GM23248 (cell line): ENCODE measurements around the gene STAM. TPM values are rescaled to one million over a fixed set of nuclear protein-coding genes. Genes with fewer than 3 reads are reported as not detected.

Experiments used
- DNase-seq: peaks from one replicate; pipeline ENCODE4 v3.0.0-alpha.2; 2015
- H2AFZ ChIP-seq: fragments of 200-600 bp; sonication (generic); 2 replicates; pipeline ENCODE4 v1.6.1; 2016; ENCODE audit warnings: antibody characterized with exemption
- H3F3A ChIP-seq: fragments of 200-600 bp; sonication (generic); 2 replicates; pipeline ENCODE4 v1.6.1; 2016; ENCODE audit warnings: mild to moderate bottlenecking, antibody characterized with exemption, mixed run types; ENCODE audit not compliant: insufficient read depth
- H3K27ac ChIP-seq: fragments of 200-600 bp; sonication (generic); 2 replicates; pipeline ENCODE4 v1.5.1; 2016; ENCODE audit warnings: mild to moderate bottlenecking
- H3K27me3 ChIP-seq: fragments of 200-600 bp; sonication (generic); replicated peaks from 2 replicates; pipeline ENCODE4 v1.6.1; 2016; ENCODE audit warnings: mild to moderate bottlenecking; ENCODE audit not compliant: insufficient read depth
- H3K36me3 ChIP-seq: fragments of 200-600 bp; sonication (generic); 2 replicates; pipeline ENCODE4 v1.6.1; 2016; ENCODE audit warnings: low read depth, mild to moderate bottlenecking
- H3K4me1 ChIP-seq: fragments of 200-600 bp; sonication (generic); 2 replicates; pipeline ENCODE4 v1.6.1; 2016; ENCODE audit warnings: mild to moderate bottlenecking; ENCODE audit not compliant: insufficient read depth
- H3K4me2 ChIP-seq: fragments of 200-600 bp; sonication (generic); one replicate; pipeline ENCODE4 v1.6.1; 2016; ENCODE audit warnings: mild to moderate bottlenecking; ENCODE audit not compliant: unreplicated experiment
- H3K4me3 ChIP-seq: fragments of 200-600 bp; sonication (generic); 2 replicates; pipeline ENCODE4 v1.5.1; 2016; ENCODE audit warnings: mild to moderate bottlenecking
- H3K79me2 ChIP-seq: fragments of 200-600 bp; sonication (generic); 2 replicates; pipeline ENCODE4 v1.6.1; 2016; ENCODE audit warnings: mild to moderate bottlenecking; ENCODE audit not compliant: insufficient read depth
- H3K9ac ChIP-seq: fragments of 200-600 bp; sonication (generic); 2 replicates; pipeline ENCODE4 v1.6.1; 2016; ENCODE audit warnings: mild to moderate bottlenecking
- H3K9me2 ChIP-seq: fragments of 200-600 bp; sonication (generic); 2 replicates; pipeline ENCODE4 v1.6.1; 2016; ENCODE audit warnings: mixed run types, mild to moderate bottlenecking, moderate library complexity; ENCODE audit not compliant: insufficient read depth
- H3K9me3 ChIP-seq: fragments of 200-600 bp; sonication (generic); one replicate; pipeline ENCODE4 v1.6.1; 2017; ENCODE audit warnings: low read depth
- H4K20me1 ChIP-seq: fragments of 200-600 bp; sonication (generic); 2 replicates; pipeline ENCODE4 v1.6.0; 2016; ENCODE audit not compliant: insufficient read depth
- EZH2 ChIP-seq: fragments of 200-600 bp; sonication (generic); IDR thresholded peaks from 2 replicates; pipeline ENCODE4 v1.6.1; 2018; ENCODE audit warnings: antibody characterized with exemption, mild to moderate bottlenecking; ENCODE audit not compliant: insufficient read depth, poor library complexity, severe bottlenecking
- EZH2phosphoT487 ChIP-seq: fragments of 200-600 bp; sonication (generic); IDR thresholded peaks from 2 replicates; pipeline ENCODE4 v1.6.1; 2018; ENCODE audit warnings: antibody characterized with exemption, moderate library complexity, mild to moderate bottlenecking, low read depth; ENCODE audit not compliant: insufficient read depth
- WGBS, 2 experiments: methylation state at CpG; one replicate each; pipeline ENCODE4 v1.1.6; 2015 to 2017; ENCODE audit warnings: low lambda C conversion rate in 2 of 2, low coverage in 1 of 2; ENCODE audit errors: missing lambda C conversion rate in 2 of 2; 5-methylcytosine and 5-hydroxymethylcytosine counted together
- in situ Hi-C: fragments of 300-500 bp; cut with MboI; formaldehyde crosslinking; loops from 2 replicates; pipeline ENCODE4 v1.15.0; 2020
- polyA plus RNA-seq: library from polyadenylated mRNA; unstranded; fragments of >200 nt; fragmentation: Nextera tagmentation; extraction: Ambion mirVana; gene quantifications from 2 replicates; pipeline ENCODE4 v1.2.1, GENCODE V29; 2016
- total RNA-seq: library from RNA; depleted of rRNA; stranded (reverse); fragments of >200 nt; shearing (Covaris generic); gene quantifications from 2 replicates; pipeline ENCODE4 v1.2.3, GENCODE V29; 2014

STAM gene
- total and polyA plus RNA-seq, 2 experiments from 2014 or later, result 25.2 to 29.2 TPM

GRCh38 chr10:17651896-17652295 lies 7.9 kb downstream of the STAM start:
- in situ Hi-C loops, result no loop called here
- H3F3A ChIP-seq, result peaks cover 30% of the 10 kb centered on the region
- TF ChIP-seq EZH2phosphoT487 (no peak), EZH2 (no peak)
- H3K4me3 ChIP-seq, result peak overlapping the region; percentile 0; the same call in 1 of the 2 replicates
- no peaks in the 10 kb centered on the region for H3K27me3 ChIP-seq
- H3K79me2 ChIP-seq, result peaks cover 100% of the 10 kb centered on the region
- peaks cover 50% of the 10 kb centered on the region for H3K4me1 ChIP-seq
- H3K4me2 ChIP-seq, result peak overlapping the region; percentile 34
- no peaks in the 10 kb centered on the region for H3K9me2 ChIP-seq
- peak overlapping the region; percentile 15 for H3K27ac ChIP-seq
- no peak overlapping the region for H2AFZ ChIP-seq
- peaks cover 7% of the 10 kb centered on the region; the same call in 1 of the 2 replicates for H4K20me1 ChIP-seq
- 0 out of 2 replicates have a peak overlapping the region, but pooled peaks have one; percentile 5 for H3K9ac ChIP-seq
- no peaks in the 10 kb centered on the region for H3K36me3 ChIP-seq
- peak; percentile 56 for DNase-seq
- H3K9me3 ChIP-seq, result no peaks in the 10 kb centered on the region

- Histone ChIP-seq H3K4me1 (peaks cover 45% of the 10 kb centered on the region), H3K9ac (no peak overlapping the region), H3K9me3 (no peaks in the 10 kb centered on the region), H3K79me2 (peaks cover 100% of the 10 kb centered on the region), H3K36me3 (no peaks in the 10 kb centered on the region), H4K20me1 (peaks cover 7% of the 10 kb centered on the region; the same call in 1 of the 2 replicates), H3K4me2 (peak overlapping the region; percentile 34), H3K27ac (peak overlapping the region; percentile 15; the same call in 1 of the 2 replicates), H3K4me3 (no peak overlapping the region), H3K27me3 (no peaks in the 10 kb centered on the region), H3K9me2 (no peaks in the 10 kb centered on the region), H3F3A (peaks cover 30% of the 10 kb centered on the region), H2AFZ (no peak overlapping the region)
- DNase-seq, result peak; percentile 44
- TF ChIP-seq EZH2 (no peak), EZH2phosphoT487 (no peak)
- in situ Hi-C loops, result no loop called here
These were observed 8.6 kb downstream of the STAM start for GRCh38 chr10:17652585-17652984.

GRCh38 chr10:17655009-17655408 lies 11.1 kb downstream of the STAM start:
- WGBS, 2 experiments, result 68 to 74% methylated on average over 3 of the region's 3 CpGs
- H3K4me2 ChIP-seq, result no peak overlapping the region
- in situ Hi-C loops, result no loop called here
- H3K27ac ChIP-seq, result no peak overlapping the region
- H3K27me3 ChIP-seq, result no peaks in the 10 kb centered on the region
- no peak overlapping the region for H3K4me3 ChIP-seq
- H3K9me2 ChIP-seq, result no peaks in the 10 kb centered on the region
- H4K20me1 ChIP-seq, result peaks cover 7% of the 10 kb centered on the region; the same call in 1 of the 2 replicates
- H3K9me3 ChIP-seq, result no peaks in the 10 kb centered on the region
- peaks cover 100% of the 10 kb centered on the region for H3K79me2 ChIP-seq
- H3K9ac ChIP-seq, result no peak overlapping the region
- H2AFZ ChIP-seq, result no peak overlapping the region
- no peaks in the 10 kb centered on the region for H3K36me3 ChIP-seq
- H3F3A ChIP-seq, result peaks cover 24% of the 10 kb centered on the region
- no peak for DNase-seq
- peaks cover 37% of the 10 kb centered on the region for H3K4me1 ChIP-seq
- TF ChIP-seq EZH2, result no peak
- TF ChIP-seq EZH2phosphoT487, result no peak

- H3K9me2 ChIP-seq, result no peaks in the 10 kb centered on the region
- H3F3A ChIP-seq, result peaks cover 19% of the 10 kb centered on the region; the same call in 1 of the 2 replicates
- H3K27me3 ChIP-seq, result no peaks in the 10 kb centered on the region
- no peak for DNase-seq
- no peak overlapping the region for H3K4me3 ChIP-seq
- H3K4me1 ChIP-seq, result peaks cover 37% of the 10 kb centered on the region
- H3K9me3 ChIP-seq, result no peaks in the 10 kb centered on the region
- H3K27ac ChIP-seq, result no peak overlapping the region
- TF ChIP-seq EZH2, result no peak
- no peak for TF ChIP-seq EZH2phosphoT487
- no peak overlapping the region for H3K9ac ChIP-seq
- in situ Hi-C loops, result no loop called here
- H3K79me2 ChIP-seq, result peaks cover 100% of the 10 kb centered on the region
- no peaks in the 10 kb centered on the region for H3K36me3 ChIP-seq
- WGBS, 2 experiments, result 83 to 85% methylated on average over 5 of the region's 5 CpGs
- no peak overlapping the region for H2AFZ ChIP-seq
- H4K20me1 ChIP-seq, result peaks cover 7% of the 10 kb centered on the region; the same call in 1 of the 2 replicates
- no peak overlapping the region for H3K4me2 ChIP-seq
These were observed 11.7 kb downstream of the STAM start for GRCh38 chr10:17655567-17656146.
